Natural killer cell (primary cell): ENCODE data around the gene SEMA3A. TPM values are rescaled to one million over a fixed set of nuclear protein-coding genes. Genes with fewer than 3 reads are reported as not detected.

ENCODE experiments used
- ATAC-seq, 3 donors: fragments of 150-1000 bp in 2 of 3; fragments of 200-7000 bp in 1 of 3; cut with Tn5 transposase; 1 replicate in 1 of 3; 2 replicates in 2 of 3; pipeline ENCODE4 v1.10.0; 2021; ENCODE audit warnings: mild to moderate bottlenecking in 2 of 3, moderate library complexity in 2 of 3
- DNase-seq, 2 donors: peaks; one replicate each; pipeline versions ENCODE4 v3.0.0 to v3.0.0-alpha.2; 2013 to 2021; ENCODE audit warnings: mixed read lengths in 1 of 2
- H3K27ac ChIP-seq: one replicate; pipeline ENCODE4 v1.5.1; 2013; ENCODE audit warnings: mild to moderate bottlenecking, low read length
- H3K27me3 ChIP-seq: one replicate; pipeline ENCODE4 v1.6.1; 2013; ENCODE audit warnings: low read length; ENCODE audit not compliant: control insufficient read depth, insufficient read depth
- H3K36me3 ChIP-seq: one replicate; pipeline ENCODE4 v1.6.1; 2013; ENCODE audit warnings: low read length; ENCODE audit not compliant: control insufficient read depth, insufficient read depth
- H3K4me1 ChIP-seq: one replicate; pipeline ENCODE4 v1.6.1; 2013; ENCODE audit warnings: low read length; ENCODE audit not compliant: control insufficient read depth, insufficient read depth
- H3K4me3 ChIP-seq: one replicate; pipeline ENCODE4 v1.5.1; 2013; ENCODE audit warnings: low read length
- H3K9me3 ChIP-seq: one replicate; pipeline ENCODE4 v1.6.1; 2013; ENCODE audit warnings: low read length; ENCODE audit not compliant: control insufficient read depth, insufficient read depth
- H3K27ac Mint-ChIP-seq, 2 donors: one replicate each; pipeline ENCODE4 v1.8.0; 2022; ENCODE audit warnings: mild to moderate bottlenecking in 2 of 2, mixed read lengths in 2 of 2, moderate library complexity in 1 of 2
- H3K27me3 Mint-ChIP-seq, 2 donors: one replicate each; pipeline ENCODE4 v1.8.0; 2022; ENCODE audit warnings: low read depth in 2 of 2, mixed read lengths in 2 of 2
- H3K36me3 Mint-ChIP-seq: one replicate; pipeline ENCODE4 v1.8.0; 2022; ENCODE audit warnings: mixed read lengths
- H3K4me1 Mint-ChIP-seq, 2 donors: one replicate each; pipeline ENCODE4 v1.8.0; 2022; ENCODE audit warnings: mixed read lengths in 2 of 2
- H3K4me3 Mint-ChIP-seq: one replicate; pipeline ENCODE4 v1.8.0; 2022; ENCODE audit warnings: mild to moderate bottlenecking, moderate library complexity, mixed read lengths
- H3K9me3 Mint-ChIP-seq, 2 donors: one replicate each; pipeline ENCODE4 v1.8.0; 2022; ENCODE audit warnings: mixed read lengths in 2 of 2
- CTCF ChIP-seq: fragments of 200-600 bp; IDR thresholded peaks from one replicate; pipeline ENCODE4 v1.8.0; 2022; ENCODE audit warnings: antibody characterized with exemption
- WGBS: methylation state at CpG from one replicate; pipeline ENCODE4 v1.1.7; 2013; ENCODE audit warnings: missing lambda C conversion rate; ENCODE audit not compliant: insufficient coverage; 5-methylcytosine and 5-hydroxymethylcytosine counted together
- intact Hi-C: fragments of 100-400 bp; cut with micrococcal nuclease; formaldehyde crosslinking; loops from one replicate; pipeline ENCODE4 v1.14.2; 2022
- total RNA-seq, 4 donors: library from RNA; stranded (reverse); fragments of 120-200 nt in 1 of 4; gene quantifications; one replicate each; pipeline versions ENCODE4 v1.2.3 to v1.2.4, GENCODE V29; 2013 to 2022

SEMA3A gene
- total RNA-seq, 3 donors from 2014 or later (not counting 1 experiment from before 2014, with no cell fraction given): 0.13 to 0.21 TPM; not detected in 1

GRCh38 chr7:84013616-84014240 lies 180.9 kb downstream of the SEMA3A start:
- intact Hi-C loops: no loop called here
- ATAC-seq: no peak
- Mint-ChIP-seq H3K9me3 (peaks cover 6 to 10% of the 10 kb centered on the region in 2 donors), H3K4me1 (no peaks in the 10 kb centered on the region), H3K27ac (no peak overlapping the region), H3K4me3 (no peak overlapping the region), H3K27me3 (no peaks in the 10 kb centered on the region), H3K36me3 (no peaks in the 10 kb centered on the region)
- H3K27me3 ChIP-seq: no peaks in the 10 kb centered on the region
- WGBS: 99% methylated on average over 4 of the region's 6 CpGs
- no peaks in the 10 kb centered on the region for H3K9me3 ChIP-seq
- H3K4me1 ChIP-seq: no peaks in the 10 kb centered on the region
- no peak for TF ChIP-seq CTCF
- no peak overlapping the region for H3K4me3 ChIP-seq
- H3K27ac ChIP-seq: no peak overlapping the region
- no peak for DNase-seq
- H3K36me3 ChIP-seq: no peaks in the 10 kb centered on the region

GRCh38 chr7:84009782-84010181 lies 184.8 kb downstream of the SEMA3A start:
- Histone ChIP-seq H3K36me3 (no peaks in the 10 kb centered on the region), H3K9me3 (no peaks in the 10 kb centered on the region), H3K27ac (no peak overlapping the region), H3K27me3 (no peaks in the 10 kb centered on the region), H3K4me3 (no peak overlapping the region), H3K4me1 (no peaks in the 10 kb centered on the region)
- ATAC-seq (no peak), DNase-seq (no peak)
- no peaks in the 10 kb centered on the region for H3K36me3 Mint-ChIP-seq
- no peak overlapping the region for H3K27ac Mint-ChIP-seq
- H3K9me3 Mint-ChIP-seq: peaks cover 6% of the 10 kb centered on the region in 2 donors
- H3K4me1 Mint-ChIP-seq: no peaks in the 10 kb centered on the region
- H3K4me3 Mint-ChIP-seq: no peak overlapping the region
- intact Hi-C loops: no loop called here
- no peaks in the 10 kb centered on the region for H3K27me3 Mint-ChIP-seq
- no CpG with 5 or more reads among the region's 1 CpG for whole genome bisulfite sequencing
- TF ChIP-seq CTCF: no peak

GRCh38 chr7:84009051-84009450 lies 185.5 kb downstream of the SEMA3A start:
- Mint-ChIP-seq H3K27me3 (no peaks in the 10 kb centered on the region), H3K27ac (no peak overlapping the region), H3K9me3 (peaks cover 5 to 6% of the 10 kb centered on the region in 2 donors), H3K4me3 (no peak overlapping the region), H3K36me3 (no peaks in the 10 kb centered on the region), H3K4me1 (no peaks in the 10 kb centered on the region)
- no peaks in the 10 kb centered on the region for H3K27me3 ChIP-seq
- no peaks in the 10 kb centered on the region for H3K4me1 ChIP-seq
- intact Hi-C loops: no loop called here
- ATAC-seq (no peak), DNase-seq (no peak)
- no peaks in the 10 kb centered on the region for H3K36me3 ChIP-seq
- H3K9me3 ChIP-seq: no peaks in the 10 kb centered on the region
- no peak overlapping the region for H3K27ac ChIP-seq
- no peak overlapping the region for H3K4me3 ChIP-seq
- TF ChIP-seq CTCF: no peak

- WGBS: 100% methylated on average over 1 of the region's 1 CpG
- TF ChIP-seq CTCF: no peak
- intact Hi-C loops: no loop called here
- Histone ChIP-seq H3K4me3 (no peak overlapping the region), H3K9me3 (no peaks in the 10 kb centered on the region), H3K27me3 (no peaks in the 10 kb centered on the region), H3K4me1 (no peaks in the 10 kb centered on the region), H3K27ac (no peak overlapping the region), H3K36me3 (no peaks in the 10 kb centered on the region)
- H3K36me3 Mint-ChIP-seq: no peaks in the 10 kb centered on the region
- ATAC-seq (no peak), DNase-seq (no peak)
- H3K4me3 Mint-ChIP-seq: no peak overlapping the region
- no peaks in the 10 kb centered on the region for H3K9me3 Mint-ChIP-seq
- H3K4me1 Mint-ChIP-seq: no peaks in the 10 kb centered on the region
- H3K27me3 Mint-ChIP-seq: no peaks in the 10 kb centered on the region
- no peak overlapping the region for H3K27ac Mint-ChIP-seq
Observed at GRCh38 chr7:84003191-84003590, 191.4 kb downstream of the SEMA3A start.
